Sigmoid colon (tissue), 4 donors: ENCODE results near the gene KDM5A.

Experiments
- CTCF ChIP-seq, 4 experiments: fragments of 450-650 bp in 3 of 4; fragments of 200-600 bp in 1 of 4; IDR thresholded peaks; one replicate each; pipeline ENCODE4 v1.5.1; 2016 to 2019; ENCODE audit warnings: antibody characterized with exemption in 4 of 4, mild to moderate bottlenecking in 3 of 4, moderate library complexity in 2 of 4
- EP300 ChIP-seq, 4 donors: sonication (generic); formaldehyde crosslinking; IDR thresholded peaks; one replicate each; pipeline ENCODE4 v1.6.1; 2017; ENCODE audit warnings: antibody characterized with exemption in 4 of 4
- POLR2A ChIP-seq, 2 donors: fragments of 450-650 bp; IDR thresholded peaks; one replicate each; pipeline ENCODE4 v1.6.1; 2016; ENCODE audit warnings: antibody characterized with exemption in 2 of 2, mild to moderate bottlenecking in 2 of 2, moderate library complexity in 2 of 2

- no peak for TF ChIP-seq CTCF (IDR thresholded peaks at IDR 0.05)
- no peak for TF ChIP-seq POLR2A (IDR thresholded peaks at IDR 0.05)
- no peak for TF ChIP-seq EP300 (IDR thresholded peaks at IDR 0.05)
These were observed 118.0 kb downstream of the KDM5A start for GRCh38 chr12:271161-271560.
